CMK (cell line): ENCODE data around the gene PLA2G3.
"Not testable (repeated sequence)": the region's sequence is repeated elsewhere in the genome, so short reads cannot be mapped to it uniquely, and the experiment has no call there.

Experiments used
- DNase-seq: peaks from one replicate; pipeline ENCODE4 v3.0.0-alpha.2; 2010; ENCODE audit warnings: low read depth

PLA2G3 gene

DNA sequence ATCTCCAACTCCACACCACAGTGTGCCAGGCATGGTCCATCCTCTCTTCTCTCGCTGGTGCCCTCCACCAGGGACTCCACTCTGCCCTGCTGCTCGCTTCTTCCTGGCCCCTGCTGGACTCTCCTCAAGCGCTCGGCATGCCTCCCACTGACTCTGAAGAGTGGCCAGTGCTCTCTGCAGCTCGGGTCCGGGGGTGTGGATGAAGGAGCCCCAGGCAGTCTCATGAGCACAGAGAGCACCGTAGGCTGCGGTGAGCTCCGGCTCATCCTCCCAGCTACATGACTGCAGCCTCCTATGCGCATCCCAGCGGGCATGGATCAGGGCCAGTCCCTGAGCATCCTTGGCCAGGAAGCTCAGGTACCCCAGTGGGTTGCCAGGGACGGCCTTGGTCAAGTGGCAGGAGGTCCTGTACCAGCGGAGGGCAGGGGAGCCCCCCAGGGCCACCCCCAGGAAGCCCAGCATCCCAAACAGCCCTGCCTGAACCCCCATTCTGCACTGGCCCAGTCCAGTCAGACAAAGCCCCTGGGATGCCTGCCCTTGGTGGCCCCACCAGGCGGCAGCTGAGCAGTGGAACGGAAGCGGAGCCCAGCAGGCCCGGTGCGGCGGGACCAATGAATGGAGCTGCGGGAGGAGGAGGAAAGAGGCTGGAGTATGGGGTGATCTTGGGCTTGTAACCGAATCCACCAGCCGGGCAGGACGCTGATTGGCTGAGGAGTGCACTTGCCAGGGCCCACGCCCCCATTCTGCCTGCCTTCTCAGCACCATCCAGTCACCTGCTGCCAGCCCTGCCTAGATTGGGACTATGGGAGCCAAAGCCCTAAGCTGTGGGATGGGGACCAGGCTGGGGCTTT, at the start of gene PLA2G3:
TSS of gene PLA2G3 (minus strand) at position 643 of the 851 bp plus-strand sequence. CDS start at position 489, 154 bp downstream.
- DNase-seq: no peak

- no peak for DNase-seq
Observed at GRCh38 chr22:31187627-31188026, 47.3 kb upstream of the PLA2G3 start.

DNA sequence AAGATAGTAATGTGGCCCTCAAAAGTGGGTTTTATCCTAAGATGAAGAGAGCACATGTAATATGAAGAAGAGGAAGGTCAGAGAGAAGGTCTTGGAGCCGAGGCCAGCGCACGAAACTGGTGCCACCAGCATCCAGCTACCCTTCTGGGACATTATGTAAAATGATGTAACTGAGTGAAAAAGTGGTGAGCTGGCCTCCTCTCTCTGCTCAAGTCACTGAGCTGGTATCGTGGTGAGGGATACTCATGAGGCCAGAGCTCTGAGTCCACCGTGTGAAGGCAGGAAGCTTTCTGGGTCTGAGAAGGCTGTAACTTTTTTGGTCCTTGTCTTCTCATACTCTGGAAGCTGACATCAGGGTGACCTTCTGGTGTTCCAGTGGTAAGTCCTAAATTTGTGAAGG, 44.7 kb upstream of the PLA2G3 start:
- DNase-seq: no peak

- no peak for DNase-seq
Observed at GRCh38 chr22:31184015-31184414, 43.7 kb upstream of the PLA2G3 start.

DNA sequence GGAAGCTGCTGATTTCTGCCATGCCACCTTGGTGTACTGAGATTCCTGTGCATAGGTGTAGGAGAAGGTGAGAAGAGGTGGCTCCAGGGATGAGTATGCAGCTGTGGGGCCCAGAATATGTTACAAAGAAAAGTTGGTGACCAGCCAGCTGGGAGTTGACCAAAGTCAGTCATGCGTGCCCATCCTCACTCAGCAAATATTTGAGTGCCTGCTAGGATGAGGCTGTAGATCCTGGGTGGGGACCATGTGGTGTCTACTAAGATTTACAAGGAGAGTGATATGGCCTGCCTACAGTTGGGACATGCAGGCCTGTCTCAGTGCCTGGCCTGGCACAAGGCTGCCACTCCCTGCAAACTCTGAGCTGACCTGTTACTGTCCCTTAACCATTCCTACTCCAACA, 39.0 kb upstream of the PLA2G3 start:
- no peak for DNase-seq

DNA sequence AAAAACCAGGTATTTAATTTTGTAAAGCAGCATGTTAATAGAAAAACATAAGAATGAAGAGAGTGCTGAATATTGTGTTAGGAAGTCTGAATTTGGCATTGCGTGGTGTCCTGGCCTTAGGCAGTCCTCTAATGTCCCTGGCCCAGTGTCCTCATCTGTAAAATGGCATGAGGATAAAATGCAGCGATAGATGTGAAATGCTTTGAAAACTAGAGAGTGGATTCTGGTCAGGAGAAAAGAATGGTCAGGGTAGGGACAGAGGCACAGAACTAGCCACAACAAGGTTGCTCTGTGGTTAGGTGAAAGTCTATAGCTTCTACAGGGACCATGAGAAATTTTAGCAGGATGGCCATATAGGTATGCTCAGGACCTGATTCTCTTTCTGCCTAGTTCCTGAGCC, 38.6 kb upstream of the PLA2G3 start:
- no peak for DNase-seq

DNA sequence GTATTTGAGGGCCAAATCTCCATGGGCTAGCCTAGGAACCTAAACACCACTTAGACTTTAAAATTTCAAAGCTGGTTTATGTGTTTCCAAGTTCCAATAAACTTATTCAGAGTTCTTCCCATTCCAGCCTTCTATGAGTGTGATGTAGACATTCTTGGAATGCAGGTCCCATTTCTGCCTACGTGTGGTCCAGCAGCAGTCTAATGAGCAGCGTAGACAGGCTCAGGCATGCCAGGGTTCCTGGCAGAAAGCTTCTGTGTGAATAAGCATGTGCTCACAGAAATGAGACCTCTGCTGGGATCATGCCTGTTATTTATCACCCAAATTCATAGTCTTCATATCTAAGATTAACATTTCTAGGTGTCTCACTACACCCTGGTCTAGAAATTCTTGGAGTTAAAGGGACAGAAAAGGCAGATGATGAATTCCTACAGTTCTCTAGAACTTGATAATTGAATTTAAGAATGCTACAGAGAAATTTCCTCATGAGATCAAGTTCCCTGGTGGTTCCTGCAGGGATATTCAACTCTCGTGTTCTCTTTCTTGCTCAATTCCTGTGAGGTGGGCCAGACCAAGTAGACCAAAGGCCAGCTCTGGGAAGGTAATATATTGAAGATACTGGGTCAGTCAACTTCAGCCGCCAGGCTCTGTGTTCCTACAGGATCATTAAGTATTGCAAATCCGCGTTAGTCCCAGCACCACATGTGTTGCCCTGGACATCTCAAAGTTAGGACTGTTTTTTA, 37.3 kb upstream of the PLA2G3 start:
- no peak for DNase-seq

DNA sequence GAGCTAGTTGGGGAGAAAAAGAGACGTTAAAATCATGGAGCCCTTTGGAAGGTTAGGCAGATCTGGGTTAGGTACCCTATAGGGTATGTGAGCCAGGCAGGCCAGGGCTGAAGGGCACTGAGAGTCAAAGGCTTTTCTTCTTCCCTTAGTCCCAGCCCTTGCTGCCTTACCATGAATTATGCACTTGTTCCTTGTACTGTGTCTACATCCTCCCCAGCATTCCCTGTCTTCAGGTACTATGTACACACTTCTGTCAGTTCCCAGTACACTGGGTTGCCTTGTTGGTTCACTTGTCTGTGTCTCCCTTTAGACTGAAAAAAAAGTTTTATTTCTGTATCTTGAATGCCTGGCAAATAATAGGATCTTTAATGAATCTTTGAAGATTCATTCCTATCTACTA, 36.6 kb upstream of the PLA2G3 start:
- no peak for DNase-seq

DNA sequence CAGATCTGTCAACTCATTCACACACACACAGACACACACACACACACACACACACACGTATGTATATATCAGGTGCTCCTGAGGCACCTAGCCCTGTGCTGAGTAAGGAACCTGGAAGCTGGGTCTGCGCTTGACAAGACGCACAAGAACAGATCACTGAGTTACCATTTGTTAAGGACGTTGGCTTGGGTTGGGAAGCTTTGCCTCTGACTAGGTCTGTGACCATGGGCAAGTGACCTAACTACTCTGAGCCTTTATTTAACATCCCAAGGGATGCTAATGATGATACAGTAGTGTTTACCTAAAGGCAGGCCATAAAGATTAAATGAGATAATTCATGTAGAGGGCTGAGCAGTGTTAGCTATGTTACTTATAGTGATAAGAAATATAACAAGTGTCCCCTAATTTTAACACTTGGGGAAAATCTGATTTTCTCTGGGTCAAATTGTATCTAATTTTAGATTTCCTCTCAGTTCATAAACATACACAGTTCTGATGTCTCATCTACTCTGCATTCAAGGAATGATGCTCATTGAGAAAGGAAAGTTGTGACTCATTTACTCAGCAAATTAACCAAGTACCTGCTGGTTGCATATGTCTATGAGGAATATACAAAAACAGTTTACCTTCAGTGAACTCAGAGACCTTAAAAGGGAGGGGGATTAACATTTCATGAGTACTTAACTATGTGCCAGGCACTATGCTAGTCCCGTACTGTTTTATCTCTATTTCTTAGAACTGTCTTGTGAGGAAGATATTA, 33.3 kb upstream of the PLA2G3 start:
- no peak for DNase-seq

DNA sequence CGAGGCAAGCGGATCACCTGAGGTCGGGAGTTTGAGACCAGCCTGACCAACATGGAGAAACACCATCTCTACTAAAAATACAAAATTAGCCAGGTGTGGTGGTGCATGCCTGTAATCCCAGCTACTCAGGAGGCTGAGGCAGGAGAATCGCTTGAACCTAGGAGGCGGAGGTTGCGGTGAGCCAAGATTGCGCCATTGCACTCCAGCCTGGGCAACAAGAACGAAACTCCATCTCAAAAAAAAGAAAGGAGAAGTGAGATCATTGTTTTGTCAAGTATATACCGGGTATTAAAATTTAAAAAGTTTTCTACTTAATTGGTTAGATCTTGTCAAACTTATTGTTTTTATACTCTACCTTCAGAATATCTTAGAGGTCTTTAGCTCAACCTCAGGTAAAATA, 31.4 kb upstream of the PLA2G3 start:
- not testable (repeated sequence) for DNase-seq

DNA sequence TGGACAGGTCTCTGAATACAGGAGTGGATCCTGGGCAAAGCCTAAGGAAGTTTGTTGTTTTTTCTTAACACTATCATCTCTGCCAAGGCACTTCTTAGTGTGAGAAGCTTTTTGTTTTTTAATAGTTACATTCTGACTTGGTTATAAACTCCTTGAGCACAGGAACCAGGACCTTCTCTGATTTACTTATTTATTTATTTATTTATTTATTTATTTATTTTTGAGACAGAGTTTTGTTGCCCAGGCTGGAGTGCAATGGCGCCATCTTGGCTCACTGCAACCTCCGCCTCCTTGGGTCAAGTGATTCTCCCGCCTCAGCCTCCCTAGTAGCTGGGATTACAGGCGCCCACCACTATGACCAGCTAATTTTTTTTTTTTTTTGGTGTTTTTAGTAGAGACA, 30.7 kb upstream of the PLA2G3 start:
- no peak for DNase-seq

GRCh38 chr22:31162015-31162765, 21.9 kb upstream of the PLA2G3 start:
- DNase-seq: no peak

DNA sequence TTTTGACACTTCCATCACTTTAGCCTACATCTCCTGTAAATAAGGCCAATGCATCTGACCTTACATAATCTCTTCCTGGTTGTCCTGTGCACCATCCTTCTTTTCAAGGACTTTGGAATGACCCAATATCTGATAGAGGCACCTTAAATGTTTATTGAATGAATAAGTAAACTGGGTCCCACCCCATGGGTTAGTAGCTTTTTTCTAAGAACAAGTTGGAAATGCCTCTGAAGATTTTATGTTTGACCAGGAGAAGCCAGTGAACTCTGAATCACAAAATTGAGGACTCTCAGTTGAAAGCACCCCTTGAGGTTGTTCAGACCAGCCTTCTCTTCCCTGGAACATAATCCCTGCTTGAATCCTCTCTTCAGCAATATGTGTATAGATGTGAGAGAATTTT, 21.1 kb upstream of the PLA2G3 start:
- DNase-seq: no peak

GRCh38 chr22:31160328-31160978, 20.1 kb upstream of the PLA2G3 start:
- no peak for DNase-seq

DNA sequence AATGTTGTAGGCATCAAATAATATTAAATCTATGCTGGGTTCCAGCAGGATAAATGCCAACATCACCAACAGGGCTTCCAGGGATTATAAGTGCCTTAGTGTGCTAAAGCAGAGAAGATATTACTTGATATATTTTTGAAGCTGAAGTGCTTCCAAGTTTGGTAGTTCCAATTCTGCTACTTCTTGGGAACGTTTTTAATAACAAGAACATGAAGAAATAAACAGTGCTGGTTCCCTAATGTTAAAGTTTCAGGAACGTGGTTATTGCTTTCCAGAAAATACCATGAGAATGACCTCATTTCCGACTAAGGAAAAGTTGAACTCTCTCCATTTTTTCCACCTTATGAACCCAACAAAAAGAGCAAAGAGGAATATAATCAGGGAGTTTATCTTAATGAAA, 15.1 kb upstream of the PLA2G3 start:
- no peak for DNase-seq

GRCh38 chr22:31154975-31155374, 14.7 kb upstream of the PLA2G3 start:
- DNase-seq: no peak

DNA sequence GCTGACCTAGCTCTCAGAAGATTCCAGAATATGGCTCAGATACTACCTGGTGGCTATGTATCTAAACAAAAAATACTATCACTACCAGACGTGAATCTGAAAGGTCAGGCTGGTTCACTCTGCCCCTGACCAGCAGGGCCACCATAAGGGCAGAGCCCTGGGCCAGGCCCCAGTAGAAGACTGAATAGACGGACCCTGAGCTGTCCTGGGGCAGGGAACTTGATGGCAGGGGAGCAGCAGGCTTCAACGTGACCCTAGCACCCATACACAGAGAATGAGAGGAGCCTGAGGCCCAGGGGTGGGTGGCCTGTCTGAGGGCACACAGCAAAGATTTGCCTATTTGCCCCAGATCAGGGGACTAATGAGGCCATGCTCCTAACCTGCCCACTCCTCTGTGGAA, 13.0 kb upstream of the PLA2G3 start:
- no peak for DNase-seq

GRCh38 chr22:31151872-31152271, 11.6 kb upstream of the PLA2G3 start:
- DNase-seq: no peak

DNA sequence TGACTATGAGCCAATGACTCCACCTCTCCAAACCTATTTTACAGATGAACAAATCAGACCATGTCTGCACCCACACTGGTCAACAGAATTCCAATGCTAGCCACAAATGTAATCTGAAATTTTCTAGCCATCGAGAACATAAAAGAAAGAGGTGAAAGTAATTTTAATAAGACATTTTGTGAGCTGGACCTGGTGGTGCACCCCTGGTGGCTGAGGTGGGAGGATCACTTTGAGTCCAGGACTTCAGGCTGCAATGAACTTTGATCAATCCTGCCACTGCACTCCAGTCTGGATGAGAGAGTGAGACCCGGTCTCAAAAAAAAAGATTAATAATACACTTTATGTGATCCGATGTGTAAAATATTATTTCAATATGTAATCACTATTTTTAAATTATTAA, 10.3 kb upstream of the PLA2G3 start:
- no peak for DNase-seq

DNA sequence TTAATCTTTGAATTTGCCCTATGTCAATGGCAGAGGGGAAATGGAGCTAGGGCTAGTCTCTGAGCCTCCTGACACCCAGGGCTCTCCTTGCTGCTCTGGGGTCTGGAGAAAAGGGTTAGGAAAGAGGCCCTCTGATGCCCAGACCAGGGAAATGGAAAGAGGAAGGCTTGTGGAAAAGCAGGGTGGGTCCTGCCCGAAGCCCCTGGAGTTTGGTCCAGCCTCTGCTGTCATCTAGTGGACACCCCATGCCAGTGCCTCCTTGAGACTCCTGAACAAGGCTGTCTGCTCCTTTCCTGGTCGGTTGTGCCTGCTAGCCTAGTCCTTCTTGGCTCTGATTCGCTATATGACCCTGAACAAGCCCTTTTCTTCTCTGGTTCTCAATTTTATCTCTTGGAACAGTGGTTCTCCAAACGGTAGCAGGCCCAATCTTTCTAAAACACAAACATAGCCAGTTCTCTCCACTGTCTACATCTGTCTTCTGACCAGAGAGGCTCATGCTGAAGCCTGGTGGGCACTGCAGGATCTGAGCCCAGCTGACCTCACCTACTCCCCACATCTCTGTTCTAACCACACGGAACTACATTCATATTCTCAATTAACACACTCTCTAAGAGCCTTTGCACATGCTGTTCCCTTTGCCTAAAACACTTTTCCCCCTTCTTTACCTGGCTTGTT, 8.8 kb upstream of the PLA2G3 start:
- peak; percentile 24 for DNase-seq

DNA sequence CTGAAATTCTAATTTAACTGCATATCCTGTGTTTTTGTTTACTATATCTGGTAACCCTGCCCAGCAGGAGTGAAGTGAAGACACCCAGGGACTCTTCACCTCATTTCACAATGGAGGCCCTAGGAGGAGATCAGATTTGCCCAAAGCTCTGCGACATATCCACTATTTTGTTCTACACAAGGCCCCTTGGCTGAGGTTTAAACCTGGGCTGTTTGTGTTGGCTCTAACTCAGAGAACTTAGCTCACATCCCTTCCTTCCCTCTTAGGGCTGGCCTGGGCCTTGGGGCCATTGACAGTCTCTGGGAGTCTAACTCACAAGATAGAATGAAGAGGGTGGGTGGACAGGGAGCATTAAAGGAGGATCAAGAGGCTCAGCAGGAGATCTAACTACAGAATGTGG, 8.2 kb upstream of the PLA2G3 start:
- no peak for DNase-seq
